GM21526 (cell line): Measurements from ENCODE around the gene LNX2.

Experiments used
- ATAC-seq: cut with Tn5 transposase; IDR thresholded peaks from one replicate; pipeline ENCODE4 v1.9.1; 2021; ENCODE audit warnings: moderate library complexity; ENCODE audit not compliant: unreplicated experiment, low FRiP score

LNX2 gene

GRCh38 chr13:27620377-27621115 is at the start of gene LNX2:
LNX2 (minus strand) TSS chr13:27620529; CDS start chr13:27581703, 38,826 bp downstream.
- ATAC-seq, result peak; percentile 81

DNA sequence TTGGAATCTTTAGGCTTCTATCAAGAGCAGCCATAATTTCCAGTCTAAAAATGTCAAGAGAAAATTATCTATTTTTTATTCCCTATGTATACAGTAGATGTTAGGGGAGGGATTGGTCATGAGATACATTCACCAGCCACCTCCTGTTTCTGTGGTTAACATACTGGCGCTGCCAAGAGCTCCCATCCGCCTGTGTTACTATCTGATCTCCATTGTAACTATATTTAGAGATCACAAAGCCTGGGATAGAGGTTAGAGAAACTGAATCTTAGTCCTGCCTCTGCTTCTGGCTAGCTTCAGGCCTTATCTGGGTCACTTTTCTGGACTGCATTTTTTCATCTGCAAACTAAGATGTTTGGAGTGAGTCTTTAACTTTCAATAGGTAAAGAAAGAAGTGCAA is 47.6 kb upstream of the LNX2 start:
- no peak for ATAC-seq

- ATAC-seq, result no peak
Observed at GRCh38 chr13:27666951-27667350, 46.6 kb upstream of the LNX2 start.

DNA sequence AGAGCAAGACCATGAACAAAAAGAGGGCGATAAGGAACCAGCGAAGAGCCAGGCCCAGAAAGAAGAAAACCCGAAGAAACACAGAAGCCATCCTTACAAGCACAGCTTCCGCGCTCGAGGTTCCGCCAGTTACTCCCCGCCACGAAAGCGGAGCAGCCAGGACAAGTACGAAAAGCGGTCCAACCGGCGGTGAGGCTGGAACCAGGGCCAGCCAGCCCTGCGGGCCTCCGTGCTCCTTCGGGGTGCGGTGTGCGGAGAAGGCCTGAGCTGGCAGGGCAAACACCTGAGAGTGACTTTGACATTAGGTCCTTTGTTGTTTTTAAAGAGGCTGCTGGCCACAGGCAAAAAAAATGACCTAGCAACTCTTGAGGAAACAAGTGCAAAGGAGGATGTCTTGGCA is 45.4 kb upstream of the LNX2 start:
- ATAC-seq, result no peak

GRCh38 chr13:27665333-27665732 is 45.0 kb upstream of the LNX2 start:
- no peak for ATAC-seq

- ATAC-seq, result no peak
Observed at GRCh38 chr13:27663947-27664346, 43.6 kb upstream of the LNX2 start.

DNA sequence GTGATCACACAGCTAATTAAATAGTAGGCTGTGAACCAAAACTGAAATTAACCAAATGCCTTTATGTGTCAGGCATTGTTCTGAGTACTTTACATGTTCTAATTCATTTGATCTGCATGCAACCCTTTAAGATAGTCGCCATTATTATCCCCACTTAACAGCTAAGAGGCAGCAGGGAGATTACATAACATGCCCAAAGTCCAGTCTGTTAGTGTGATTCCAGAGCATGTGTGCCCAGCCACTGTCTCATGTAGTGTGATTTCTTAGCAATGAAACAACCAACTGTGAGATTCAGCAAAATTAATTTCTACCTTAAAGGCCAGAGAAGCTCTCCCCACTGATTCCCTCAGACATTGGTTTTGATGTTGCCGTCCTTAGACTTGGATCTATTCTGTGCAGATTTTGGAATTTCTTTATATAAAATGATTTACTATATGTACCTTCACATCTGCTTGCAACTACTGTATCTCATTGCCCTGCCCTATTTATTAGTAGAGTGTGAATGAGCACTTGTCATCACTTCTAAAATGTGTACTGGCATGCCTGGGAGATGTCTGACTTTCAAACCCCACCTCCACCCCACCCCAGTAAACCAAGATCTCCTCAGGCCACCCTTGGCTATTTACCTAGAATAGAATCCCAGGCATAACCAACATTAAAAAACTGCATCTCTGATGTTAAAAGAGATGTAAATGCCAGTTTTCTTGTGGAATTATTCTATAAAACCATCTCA is 42.6 kb upstream of the LNX2 start:
- no peak for ATAC-seq

GRCh38 chr13:27661017-27661416 is 40.7 kb upstream of the LNX2 start:
- no peak for ATAC-seq

DNA sequence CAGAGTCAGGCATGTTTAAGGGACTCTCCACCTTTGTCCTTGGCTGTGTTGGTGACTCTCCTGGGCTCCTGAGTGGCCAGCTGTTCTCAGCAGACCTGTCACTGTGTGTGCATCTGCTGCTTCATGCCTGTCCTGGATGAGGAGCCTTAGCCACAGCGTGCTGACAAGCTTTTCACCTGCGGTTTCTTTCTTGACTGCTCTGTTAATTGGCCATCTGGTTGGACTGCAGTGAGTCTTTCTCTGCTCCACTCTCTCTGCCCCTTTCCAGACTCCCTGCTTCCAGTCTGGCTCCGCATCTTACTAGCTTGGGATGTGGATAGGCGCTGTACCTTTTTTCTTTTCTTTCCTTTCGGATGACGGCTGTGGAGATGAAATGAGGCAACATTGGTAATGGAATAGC is 40.2 kb upstream of the LNX2 start:
- no peak for ATAC-seq

DNA sequence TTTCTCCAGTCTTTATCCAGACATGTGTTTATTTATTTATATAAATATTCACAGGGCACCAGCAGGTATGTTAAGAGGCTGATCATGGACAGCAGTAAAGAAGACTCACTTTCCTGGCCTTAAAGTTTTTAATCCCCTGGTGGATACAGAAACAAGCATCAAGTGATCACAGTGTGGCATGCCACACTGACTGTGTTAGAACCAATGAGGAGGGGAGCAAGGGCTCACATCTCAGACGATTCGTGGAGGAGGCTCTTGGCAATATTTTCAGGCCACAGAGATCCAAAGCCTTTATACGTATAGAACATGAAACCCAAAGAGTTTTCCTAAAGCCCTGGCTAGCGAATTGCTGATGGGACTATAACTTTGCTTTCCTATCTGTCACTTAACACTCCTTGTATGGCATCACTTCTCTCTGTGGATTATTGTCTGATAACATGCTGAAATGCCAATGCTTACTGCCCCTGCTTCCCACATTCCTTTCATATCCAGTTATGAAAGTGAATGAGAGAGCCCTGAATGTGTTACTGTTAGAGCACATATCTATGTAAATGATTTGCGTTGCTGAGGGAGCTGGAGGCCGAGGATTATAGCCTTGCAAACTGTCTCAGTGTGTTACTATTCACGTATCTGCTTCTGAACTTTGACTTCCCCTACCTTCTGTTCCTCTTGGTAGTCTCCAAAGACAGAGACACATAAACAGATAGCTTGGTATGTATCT is 39.0 kb upstream of the LNX2 start:
- ATAC-seq, result no peak

DNA sequence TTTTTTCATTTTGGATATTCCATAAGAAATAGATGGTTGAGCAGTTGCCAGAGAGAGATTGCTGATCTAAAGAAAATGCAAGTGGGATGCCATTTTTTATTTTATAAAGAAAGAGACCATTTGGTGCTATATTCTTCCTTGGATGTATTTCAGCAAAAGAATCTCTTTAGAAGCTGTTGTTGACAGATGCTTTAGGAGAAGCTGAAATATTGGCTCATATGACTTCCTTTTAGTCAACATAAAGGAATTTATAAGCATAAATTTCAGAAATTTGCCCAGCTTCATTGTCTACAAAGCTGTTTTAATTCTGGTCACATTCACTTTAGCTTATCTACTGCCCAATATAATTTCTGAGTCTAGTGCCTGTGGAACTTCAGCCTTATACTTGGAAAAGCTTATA is 38.2 kb upstream of the LNX2 start:
- ATAC-seq, result no peak

DNA sequence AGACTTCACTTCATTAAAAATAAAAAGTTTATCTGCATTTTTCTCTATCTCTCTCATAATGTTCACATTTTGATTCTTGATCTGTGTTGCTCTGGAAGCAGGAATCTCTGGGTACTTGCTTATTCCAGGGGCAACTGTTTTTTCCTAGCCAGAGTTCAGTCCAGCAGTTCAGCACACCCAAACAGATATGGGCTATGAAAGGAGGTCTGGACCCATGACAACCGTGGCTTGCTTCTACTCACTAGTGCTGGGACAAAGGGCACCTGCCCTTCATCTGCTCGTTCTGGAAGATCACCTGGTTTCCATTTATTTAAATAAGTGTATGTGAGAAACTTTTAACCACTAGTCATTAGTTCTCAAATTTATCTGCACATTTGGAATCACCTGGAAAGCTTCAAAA is 37.4 kb upstream of the LNX2 start:
- ATAC-seq, result no peak

GRCh38 chr13:27654816-27655215 is 34.5 kb upstream of the LNX2 start:
- no peak for ATAC-seq

GRCh38 chr13:27654059-27654458 is 33.7 kb upstream of the LNX2 start:
- ATAC-seq, result no peak

GRCh38 chr13:27650312-27650711 is 30.0 kb upstream of the LNX2 start:
- ATAC-seq, result no peak

GRCh38 chr13:27644302-27644701 is 24.0 kb upstream of the LNX2 start:
- no peak for ATAC-seq

DNA sequence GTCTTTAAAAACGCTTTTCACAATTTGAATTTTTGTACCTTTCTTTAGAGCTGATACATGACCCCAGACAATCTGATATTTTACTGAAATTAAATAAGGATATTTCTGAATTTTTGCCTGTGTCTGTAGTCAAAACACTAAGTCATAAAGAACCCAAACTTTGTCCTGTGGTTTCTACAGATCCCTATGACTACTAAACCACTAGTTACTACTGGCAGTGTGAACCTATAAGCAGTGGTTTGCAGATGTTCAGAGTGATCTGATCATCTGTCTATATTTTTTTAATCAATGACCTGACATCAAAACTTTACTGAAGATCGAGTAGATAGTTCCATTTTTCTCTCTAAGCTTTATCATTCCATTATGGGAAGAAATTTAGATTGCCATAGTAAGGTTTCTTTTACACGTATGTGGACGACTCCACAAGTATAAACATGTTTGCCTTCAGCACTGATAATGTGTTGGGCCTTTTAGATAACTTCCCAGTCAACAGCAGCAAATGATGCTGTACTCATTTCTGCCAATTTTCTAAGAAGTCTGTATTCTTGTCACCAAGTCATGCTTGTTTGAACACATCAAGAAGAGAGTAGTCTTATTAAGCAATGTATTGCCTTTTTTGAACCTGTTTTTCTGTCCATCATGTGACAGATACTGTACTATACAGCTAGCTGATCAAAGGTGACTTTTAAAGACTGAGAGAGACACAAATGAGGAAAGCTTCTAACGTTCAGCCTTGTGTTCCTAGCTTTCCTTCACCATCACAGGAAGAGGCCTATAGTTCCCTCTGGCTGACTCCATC is 23.2 kb upstream of the LNX2 start:
- ATAC-seq, result no peak

- no peak for ATAC-seq
Observed at GRCh38 chr13:27641711-27642502, 21.6 kb upstream of the LNX2 start.

DNA sequence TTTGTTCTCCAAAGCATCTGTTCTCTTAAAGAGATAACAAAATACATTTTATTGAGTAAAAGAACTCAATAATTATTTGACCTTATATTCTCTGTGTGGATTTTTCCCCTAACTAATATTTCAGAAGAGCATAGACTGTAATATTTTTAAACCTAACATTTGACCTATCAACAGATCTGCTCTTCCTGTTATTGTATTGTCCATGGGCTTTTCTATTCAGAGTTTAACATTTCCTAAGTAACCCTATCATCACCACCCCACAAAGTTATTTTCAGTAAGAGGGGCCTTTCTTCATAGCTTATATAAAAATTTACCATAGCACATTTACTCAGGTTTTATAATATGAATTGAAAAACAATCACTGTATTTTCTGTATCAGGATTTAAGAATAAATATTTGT is 18.9 kb upstream of the LNX2 start:
- ATAC-seq, result no peak

GRCh38 chr13:27638521-27638920 is 18.2 kb upstream of the LNX2 start:
- no peak for ATAC-seq
